Activated gamma-delta T cell (primary cell): ENCODE results near the gene ESRRB.

Experiments used
- DNase-seq: peaks from one replicate; lab custom pipeline; 2025; lab: John Stamatoyannopoulos, UW
- total RNA-seq, 2 donors: gene quantifications; one replicate each; lab custom pipeline; 2026; lab: John Stamatoyannopoulos, UW

The ESRRB gene
- total RNA-seq: 0.20 to 0.22 reads per million in 2 donors

DNA sequence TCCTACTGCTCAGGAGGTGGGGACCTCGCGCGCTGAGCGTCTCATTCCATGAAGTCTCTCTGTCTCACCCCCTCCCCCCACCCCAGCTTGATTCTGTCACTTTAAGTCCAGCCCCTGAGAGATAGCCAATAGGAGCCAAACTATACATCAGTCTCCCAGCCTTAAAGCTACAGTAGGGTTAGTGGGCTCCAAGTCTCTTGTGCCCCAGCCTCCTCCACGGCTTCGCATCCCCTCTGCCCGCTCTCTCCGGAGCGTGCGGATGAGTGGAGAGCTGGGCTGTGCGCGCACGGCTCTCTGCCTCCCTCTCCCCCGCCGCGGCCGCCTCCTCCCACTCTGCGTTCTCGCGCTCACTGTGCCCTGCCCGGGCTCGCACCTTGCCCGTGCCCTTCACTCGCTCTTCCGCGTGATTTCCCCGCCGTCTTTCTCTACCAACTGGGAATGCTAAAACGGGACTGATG, at the start of gene ESRRB:
Gene ESRRB (plus strand): TSS at position 191 of the 458 bp plus-strand sequence. CDS start 265 bp downstream, at position 456.
- DNase-seq: no peak

DNA sequence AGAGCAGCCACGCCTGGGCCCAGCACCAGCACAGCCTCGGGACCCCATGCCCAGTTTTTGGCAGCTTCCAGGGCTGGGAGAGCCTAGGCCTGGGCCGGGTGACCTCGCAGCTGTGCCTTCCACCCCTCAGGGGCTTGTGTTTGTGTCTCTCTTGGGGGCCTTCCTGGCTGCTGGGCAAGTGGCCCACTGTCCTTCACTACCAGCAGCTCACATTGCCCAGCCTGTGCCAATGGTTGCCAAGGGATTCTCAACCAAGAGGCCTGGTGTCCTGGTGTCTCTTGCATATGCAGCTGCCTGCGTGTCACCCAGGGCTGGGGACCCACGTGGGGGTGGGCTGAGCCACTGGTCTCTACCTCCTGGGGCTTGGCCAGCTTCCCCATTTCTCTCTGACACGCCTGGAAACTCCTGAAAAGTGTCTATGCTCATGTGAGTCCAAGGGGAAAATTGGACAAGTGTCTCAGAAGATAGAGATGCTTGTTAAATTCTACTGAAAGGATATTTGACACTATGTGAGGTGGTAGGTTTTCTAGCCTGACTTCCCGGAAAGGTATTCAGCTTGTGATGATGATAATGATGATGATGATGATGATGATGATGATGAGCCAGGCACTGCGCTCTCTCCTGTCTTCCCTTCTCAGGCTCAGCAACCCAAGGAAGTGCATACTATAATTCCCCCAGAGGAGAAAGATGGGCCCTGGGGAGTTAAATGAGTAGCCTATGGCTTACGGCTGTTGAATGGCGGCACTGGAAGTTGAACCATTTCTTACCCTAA, 48.8 kb upstream of the ESRRB start:
- no peak for DNase-seq

- no peak for DNase-seq
Observed at GRCh38 chr14:76328457-76329137, 47.3 kb upstream of the ESRRB start.

DNA sequence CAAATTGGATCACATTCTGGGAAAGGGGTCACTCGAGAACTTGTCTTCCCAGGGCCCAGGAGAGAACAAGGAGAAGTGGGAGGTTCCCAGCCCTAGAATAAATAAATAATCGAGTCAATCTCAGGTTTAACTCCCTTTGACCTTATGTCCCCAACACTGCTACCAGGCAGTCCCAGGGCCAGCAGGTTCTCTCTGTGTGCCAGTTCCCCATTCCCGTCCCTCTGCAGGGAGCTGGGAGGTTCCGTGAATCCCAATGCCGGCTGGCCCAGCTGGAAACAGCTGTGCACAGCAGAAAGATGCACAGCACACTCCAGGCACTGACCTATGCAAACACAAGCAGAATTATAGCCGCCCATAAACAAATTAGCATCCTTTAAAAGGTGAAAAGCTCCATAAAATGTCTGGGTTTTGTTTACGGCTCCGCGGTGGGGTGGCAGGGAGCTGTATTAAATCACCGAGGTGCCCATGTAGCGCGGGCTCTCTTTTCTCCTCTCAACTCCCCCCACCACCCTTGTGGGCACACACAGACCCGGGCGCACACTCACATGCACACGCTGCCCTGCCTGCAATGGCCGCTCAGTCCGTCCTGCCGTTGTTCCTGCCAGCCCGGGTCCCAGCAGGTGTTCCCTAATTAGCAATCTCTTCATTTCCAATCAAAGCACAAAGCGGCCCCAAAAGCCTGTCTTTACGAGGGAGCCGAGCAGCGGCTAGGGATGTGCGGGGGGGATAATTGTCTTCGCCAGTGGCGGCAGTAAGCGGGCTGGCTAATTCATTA, 46.6 kb upstream of the ESRRB start:
- DNase-seq: no peak

DNA sequence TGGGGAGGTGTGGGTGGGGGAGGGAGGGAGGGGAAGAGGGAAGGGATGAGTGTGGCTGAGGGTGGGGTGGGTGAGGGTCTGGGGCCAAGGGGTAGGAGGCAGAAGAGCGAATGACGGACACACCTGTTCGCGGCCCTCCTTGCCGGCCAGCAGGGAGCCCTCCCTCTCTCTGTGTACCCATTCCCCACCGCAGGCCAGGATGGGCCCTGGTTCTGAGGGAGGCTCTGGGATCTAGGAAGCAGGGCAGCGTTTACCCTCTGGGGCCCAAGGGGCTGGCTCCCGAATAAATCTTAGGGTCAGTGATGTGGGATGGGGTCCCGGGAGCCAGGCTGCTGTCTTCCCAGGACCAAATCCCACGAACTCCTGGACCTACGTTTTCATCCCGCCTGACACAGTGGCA, 46.0 kb upstream of the ESRRB start:
- no peak for DNase-seq

DNA sequence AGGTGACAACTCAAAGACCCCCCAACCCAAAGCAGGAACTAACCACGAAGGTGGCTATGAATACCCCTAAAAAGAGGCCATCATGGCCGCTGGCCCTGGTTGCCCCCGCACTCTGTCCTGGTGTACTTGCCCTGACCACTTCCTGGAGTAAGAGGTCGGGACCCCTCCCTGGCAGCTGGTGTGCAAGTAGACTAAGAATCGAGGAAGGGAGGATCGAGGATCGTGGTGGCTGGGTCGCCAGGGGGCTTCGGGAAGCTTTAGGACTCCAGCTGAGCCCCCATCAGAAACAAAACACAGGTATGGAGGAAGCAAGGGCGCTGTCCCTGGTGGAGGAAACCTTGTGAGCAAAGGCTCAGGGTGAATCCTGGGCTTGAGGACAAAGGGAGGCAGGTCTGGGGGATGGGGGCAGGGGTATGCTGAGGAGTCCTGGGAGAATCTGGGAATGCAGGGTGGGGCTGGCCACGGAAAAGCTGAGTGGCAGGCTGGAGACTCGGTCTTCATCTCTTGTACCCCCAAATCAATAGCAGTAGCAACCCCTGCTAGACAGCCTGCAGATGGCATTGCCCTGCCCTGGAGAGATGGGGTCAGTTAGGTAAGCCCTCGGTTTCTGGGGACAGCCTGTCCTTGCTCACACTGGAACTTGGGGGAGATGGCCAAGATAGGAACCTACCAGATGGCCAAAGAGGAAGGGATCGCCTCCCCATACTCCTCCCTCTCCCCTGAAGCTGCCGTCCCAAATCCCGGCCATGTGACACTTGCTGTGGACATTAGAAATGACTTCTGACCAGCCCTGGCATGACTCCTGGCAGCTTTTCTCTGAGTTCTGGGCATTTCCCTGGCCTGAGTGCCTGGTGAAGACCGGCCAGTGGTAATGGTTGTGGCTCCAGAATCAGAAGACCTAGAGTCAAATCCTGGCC, 45.3 kb upstream of the ESRRB start:
- DNase-seq: no peak

DNA sequence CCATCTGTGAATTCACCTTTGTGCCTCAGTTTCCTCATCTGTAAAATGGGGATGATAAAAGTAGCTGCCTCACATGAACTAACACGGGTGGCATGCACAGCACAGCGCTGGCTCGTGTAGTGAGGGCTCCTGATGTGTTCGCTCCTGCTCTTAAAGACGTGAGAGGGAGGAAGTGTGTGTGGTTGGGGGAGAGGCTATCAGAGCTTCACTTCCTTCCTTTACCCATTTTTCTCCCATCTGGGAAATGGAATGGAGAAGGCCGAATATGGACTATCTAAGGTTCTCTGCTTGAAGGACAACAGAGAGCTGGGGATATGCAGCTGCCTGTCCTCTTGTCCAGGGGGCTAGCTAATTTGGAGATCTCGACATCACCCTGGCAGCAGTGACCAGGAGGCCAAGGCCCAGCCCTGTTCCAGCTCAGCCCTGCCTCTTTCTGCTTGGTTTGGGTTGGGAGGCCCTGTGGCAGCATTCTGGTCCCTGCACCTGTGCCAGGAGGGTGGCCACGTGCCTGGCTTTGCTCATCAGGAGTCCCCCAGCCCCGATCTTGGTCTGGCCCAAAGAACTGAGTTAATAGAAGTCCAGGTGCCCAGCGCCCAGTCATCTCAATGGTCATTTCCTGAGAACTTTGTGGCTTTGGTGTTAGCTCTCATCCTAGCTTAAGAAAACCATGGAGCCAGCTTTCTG, 44.5 kb upstream of the ESRRB start:
- no peak for DNase-seq

- no peak for DNase-seq
Observed at GRCh38 chr14:76333664-76334063, 42.3 kb upstream of the ESRRB start.

DNA sequence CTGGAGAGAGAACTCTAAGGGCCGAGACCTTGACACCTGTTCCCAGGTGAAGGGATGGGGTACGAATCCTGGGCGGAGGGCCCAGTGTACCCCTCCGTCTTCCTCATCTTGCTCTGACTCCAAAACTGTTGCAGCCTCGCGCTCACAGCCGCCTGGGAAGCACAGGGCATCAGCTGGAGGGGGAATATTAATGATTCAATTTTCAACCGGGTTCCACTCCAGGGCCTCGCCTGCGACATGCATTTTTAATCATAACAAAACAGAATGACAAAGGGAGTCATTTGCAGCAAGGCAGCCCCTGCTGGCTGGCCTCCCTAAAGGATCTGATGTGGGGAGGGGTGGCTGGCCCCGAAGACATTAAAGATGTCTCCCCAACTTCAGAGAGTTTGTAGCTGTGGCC, 41.6 kb upstream of the ESRRB start:
- no peak for DNase-seq

GRCh38 chr14:76336876-76337275, 39.1 kb upstream of the ESRRB start:
- no peak for DNase-seq

DNA sequence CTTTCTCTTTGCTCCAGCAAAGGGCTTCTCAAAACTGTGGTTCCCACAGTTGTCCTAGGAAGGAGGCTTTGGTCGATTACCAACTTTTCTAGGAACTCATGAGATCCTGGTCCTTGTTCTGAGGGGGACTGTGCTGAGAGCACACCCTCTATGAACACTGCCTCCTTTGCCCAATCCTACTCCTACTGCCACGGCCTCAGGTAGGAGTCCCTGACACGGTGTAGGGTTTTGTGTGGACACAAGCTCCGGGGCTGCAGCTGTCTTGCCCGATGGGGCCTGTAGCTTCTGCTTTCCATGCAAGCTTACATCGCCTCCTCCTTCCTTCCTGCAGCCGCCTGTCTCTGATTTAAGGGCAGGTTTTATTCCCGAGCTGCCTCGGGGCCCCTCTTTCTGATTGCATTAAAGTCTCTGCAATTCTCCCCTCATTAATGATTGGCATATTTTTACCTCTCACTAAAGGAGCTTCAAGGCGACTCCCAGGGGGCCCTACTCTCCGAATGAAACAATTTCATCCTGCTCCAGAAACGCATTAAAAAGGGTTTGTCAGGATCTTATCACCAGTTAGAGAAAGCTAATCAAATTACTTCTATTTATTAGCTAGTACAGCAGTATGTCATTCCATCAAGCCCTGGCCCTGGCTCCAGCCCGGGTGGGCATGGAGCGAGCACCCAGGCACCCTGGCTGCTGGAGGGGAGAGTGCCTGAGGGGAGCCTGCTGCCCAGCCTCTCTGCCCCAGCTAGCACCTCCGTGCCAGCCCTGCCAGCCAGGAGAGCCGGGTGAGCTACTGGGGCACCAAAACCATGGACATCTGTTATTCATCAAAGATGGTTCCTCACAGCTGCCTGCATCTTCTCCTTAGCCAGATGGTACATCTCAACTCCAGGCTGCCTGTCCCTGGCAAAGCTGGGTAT, 38.0 kb upstream of the ESRRB start:
- DNase-seq: no peak

GRCh38 chr14:76339728-76340615, 36.0 kb upstream of the ESRRB start:
- DNase-seq: no peak

- DNase-seq: no peak
Observed at GRCh38 chr14:76343386-76343785, 32.6 kb upstream of the ESRRB start.

GRCh38 chr14:76346391-76347160, 29.4 kb upstream of the ESRRB start:
- DNase-seq: no peak

- no peak for DNase-seq
Observed at GRCh38 chr14:76348898-76349297, 27.0 kb upstream of the ESRRB start.

GRCh38 chr14:76349993-76350392, 25.9 kb upstream of the ESRRB start:
- DNase-seq: no peak

DNA sequence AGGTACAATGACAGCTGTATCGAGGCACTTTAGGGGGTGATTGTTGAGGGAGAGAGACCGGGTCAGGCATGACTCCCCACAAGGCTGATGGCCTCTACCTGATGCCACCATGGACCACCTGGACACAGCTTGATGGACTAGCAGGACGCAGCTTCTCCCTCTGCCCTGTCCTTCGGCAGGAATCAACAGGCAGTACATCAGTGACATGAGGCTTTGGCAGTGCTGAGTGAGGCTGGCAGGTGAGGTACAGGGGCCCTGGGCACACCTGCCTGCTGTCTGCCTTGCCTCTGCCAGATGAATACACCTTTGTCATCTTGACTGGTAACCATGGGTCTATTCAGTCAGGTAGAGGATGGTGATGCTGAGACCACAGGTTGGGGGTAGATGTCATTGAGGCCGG, 25.3 kb upstream of the ESRRB start:
- DNase-seq: no peak

DNA sequence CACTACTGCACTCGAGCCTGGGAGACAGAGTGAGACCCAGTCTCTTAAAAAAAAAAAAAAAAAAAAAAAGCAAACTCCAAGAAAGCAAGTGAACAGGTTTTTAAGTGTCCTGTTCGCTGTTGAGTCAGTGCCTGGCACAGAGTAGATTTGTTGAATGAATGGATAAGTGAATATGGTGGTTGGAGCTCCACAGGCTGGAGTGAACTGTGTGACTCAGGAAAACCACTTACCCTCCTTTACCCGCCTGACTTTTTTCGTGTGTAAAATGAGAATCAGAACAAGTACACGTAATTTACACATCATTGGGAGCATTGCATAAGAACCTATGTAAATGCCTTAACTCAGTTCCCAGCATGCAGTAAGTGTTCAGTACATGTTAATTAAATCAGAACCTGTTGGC, 24.0 kb upstream of the ESRRB start:
- DNase-seq: no peak
